ENCODE measurements around the gene TMEM187.

- TF ChIP-seq CTCF (IDR thresholded peaks at IDR 0.05), result no peak
- TF ChIP-seq POLR2A (IDR thresholded peaks at IDR 0.05), result no peak
Measured at GRCh38 chrX:153970357-153971123, 2.0 kb upstream of the TMEM187 start.
